GM21737 (cell line): ENCODE results near the gene RNF135.
"Not testable (repeated sequence)": the region's sequence is repeated elsewhere in the genome, so short reads cannot be mapped to it uniquely, and the experiment has no call there.

Experiments used
- ATAC-seq: cut with Tn5 transposase; IDR thresholded peaks from one replicate; pipeline ENCODE4 v1.9.1; 2021; ENCODE audit warnings: mild to moderate bottlenecking, moderate library complexity; ENCODE audit not compliant: unreplicated experiment

The RNF135 gene

DNA sequence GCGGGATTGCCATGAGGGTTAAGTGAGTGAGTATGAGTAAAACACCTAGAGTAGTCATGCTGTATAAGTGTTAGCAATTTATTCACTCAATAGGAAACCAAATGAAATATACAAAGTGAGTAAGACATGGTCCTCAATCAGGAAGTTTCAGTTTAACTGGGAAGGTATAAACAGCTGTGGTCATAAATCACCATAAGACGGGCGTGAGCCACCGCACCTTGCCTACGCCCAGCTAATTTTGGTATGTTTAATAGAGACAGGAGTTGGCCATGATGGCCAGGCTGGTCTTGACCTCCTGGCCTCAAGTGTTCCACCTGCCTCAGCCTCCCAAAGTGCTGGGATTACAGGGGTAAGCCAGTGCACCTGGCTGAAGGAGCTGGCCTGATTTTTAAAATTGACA lies 27.0 kb downstream of the RNF135 start:
- ATAC-seq: no peak

- no peak for ATAC-seq
These were observed 31.2 kb downstream of the RNF135 start for GRCh38 chr17:31002047-31002446.

GRCh38 chr17:31003225-31003866 lies 32.5 kb downstream of the RNF135 start:
- no peak for ATAC-seq

GRCh38 chr17:31004160-31004559 lies 33.3 kb downstream of the RNF135 start:
- ATAC-seq: no peak

DNA sequence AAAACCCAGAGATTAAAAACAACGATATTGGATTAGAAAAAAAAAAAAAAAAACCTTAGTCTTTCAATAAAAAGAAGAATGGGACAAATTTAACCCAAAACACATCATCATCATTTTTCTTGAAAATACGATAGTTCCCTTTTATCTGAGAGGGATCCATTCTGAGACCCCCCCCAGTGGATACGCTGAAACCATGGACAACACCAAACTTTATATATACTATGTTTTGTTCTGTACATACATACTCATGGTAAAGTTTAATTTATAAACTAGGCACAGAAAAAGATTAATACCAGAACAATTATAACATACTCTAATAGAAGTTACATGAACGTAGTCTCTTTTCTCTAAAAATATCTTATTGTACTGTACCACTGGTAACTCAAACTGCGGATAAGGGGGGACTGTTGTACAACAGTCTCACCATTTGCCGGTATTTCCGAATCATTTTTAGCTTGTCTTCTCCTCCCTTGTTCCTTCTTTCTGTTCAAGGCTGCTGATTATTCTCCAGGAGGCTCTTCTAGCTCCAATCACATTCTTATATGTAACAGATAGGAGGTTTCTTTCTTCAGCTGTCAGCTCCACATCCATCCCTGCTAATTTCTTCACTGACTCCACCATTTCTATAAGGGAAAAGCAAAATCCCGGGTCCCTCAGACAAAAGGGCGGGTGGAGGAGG lies 37.0 kb downstream of the RNF135 start:
- no peak for ATAC-seq

DNA sequence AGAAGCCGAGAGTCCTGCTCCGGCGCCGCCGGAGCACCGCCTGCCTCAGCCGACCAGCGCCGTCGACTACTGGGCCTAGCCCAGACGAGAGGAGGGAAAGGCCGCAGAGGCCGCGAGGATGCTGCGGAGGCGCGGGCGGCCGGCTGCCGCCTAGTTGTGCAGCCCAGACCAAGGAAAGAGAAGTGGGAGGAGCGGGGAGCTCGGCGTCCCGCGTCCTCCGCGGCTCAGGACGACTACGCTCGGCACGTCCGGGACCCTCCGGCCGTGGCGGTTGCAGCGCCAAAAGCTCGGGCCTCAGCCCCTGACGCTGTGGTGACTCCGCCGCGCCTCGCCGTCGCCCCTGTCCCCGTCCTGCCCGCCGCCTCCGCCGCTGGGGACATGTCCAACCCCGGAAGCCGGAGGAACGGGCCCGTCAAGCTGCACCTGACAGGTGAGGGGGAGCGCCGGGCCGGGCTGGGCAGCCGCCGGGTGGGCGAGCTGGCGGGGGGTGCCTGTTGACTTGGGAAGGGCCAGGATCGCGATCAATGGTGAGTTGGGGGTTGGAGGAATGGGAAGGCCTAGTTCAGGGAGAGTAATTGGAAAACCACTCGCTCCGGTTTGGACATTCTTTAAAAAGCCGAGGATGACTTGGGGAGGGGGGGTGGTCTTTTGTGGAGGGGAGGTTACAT lies 37.7 kb downstream of the RNF135 start:
- ATAC-seq: peak; percentile 55

DNA sequence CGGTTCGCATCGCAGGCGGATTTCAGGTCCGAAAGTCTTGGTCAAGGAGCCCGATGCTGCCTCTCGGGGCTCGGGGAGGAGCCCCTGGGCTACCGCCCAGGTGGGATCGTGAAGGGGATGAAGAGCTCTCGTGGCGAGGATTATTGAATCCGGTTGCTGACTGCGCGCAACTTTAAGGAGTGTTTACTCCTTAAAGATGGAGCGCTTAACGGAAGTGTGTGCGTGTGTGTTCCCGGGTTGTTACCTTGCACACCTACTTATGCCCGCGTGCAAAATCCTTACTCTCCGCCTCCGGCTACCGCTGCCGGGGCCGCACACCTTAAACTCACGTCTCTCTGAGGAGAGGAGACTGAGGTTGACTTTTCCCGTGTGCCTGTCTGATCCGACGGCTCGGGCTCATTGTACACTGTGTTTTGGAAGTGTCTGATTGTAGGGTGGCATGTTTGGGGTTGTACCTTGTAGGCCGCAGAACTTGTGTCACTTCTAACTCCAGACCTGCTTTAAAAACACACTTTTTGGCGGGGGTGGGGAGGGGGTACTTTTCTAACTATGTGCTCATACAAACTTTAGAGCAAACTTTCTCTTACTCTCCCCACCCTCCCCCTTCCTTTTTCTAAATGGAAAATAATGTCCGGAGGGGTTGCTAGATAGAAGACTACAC lies 38.3 kb downstream of the RNF135 start:
- ATAC-seq: not testable (repeated sequence)

DNA sequence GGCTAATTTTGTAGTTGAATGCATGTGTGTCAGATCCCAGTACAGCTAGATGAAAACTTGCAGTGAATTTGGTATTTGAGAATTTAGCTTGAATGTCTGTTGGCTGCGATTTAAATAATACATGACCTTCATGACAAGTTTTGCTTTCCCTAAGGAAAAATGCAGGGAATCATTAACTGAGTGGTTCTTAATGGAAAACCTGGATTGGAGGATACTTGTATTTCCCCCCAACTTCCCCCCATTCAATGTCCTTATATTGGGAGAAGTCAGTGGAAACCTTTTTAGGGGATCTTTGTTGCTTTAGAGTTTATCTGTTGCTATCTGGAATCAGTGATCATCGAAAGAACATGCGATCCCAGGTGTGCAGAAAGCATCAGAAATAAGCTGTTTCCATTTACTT lies 39.2 kb downstream of the RNF135 start:
- not testable (repeated sequence) for ATAC-seq

DNA sequence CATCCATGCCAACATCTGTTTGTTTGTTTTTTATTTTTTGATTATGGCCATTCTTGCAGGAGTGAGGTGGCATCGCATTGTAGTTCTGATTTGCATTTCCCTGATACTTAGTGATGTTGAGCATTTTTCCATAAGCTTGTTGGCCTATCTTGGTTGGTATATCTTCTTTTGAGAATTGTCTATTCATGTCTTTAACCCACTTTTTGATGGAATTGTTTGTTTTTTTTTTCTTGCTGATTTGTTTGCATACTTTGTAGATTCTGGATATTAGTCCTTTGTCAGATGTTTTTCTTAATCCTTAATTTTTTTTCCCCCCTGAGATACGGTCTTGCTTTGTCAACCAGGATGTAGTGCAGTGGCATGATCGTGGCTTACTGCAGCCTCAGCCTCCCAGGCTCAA lies 43.0 kb downstream of the RNF135 start:
- no peak for ATAC-seq

- ATAC-seq: no peak
These were observed 44.8 kb downstream of the RNF135 start for GRCh38 chr17:31015639-31016038.

GRCh38 chr17:31019004-31019403 lies 48.2 kb downstream of the RNF135 start:
- ATAC-seq: no peak

- ATAC-seq: not testable (repeated sequence)
These were observed 52.3 kb downstream of the RNF135 start for GRCh38 chr17:31023171-31023570.

DNA sequence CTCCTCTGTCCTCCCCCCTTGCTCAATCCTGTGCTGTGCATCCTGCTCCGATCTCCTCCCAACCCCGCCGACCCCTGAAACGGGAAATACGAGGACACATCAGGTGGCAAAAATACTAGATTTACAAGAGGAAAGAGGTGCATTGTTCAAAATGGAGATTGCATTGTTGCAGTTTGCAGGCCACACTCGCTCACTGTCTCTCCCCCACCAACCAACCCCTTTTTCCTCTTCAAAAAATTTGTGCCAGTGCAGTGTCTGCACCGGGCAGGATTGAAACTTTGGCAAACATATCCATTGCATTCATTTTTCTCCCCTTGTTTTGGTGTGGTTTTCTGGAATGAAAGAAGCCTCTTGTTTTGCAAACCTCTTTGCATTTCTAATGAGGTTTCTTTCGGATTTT lies 61.0 kb downstream of the RNF135 start:
- ATAC-seq: no peak

DNA sequence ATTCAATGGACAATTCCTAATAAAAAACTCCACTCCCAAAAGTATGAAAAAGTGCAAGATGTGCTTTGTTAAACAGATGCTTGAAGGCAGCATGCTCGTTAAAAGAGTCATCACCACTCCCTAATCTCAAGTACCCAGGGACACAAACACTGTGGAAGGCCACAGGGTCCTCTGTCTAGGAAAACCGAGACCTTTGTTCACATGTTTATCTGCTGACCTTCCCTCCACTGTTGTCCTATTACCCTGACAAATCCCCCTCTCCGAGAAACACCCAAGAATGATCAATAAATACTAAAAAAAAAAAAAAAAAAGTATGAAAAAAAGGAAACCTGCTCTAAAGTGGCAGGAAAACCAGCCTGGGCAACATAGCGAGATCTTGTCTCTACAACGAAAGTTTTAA lies 64.8 kb downstream of the RNF135 start:
- not testable (repeated sequence) for ATAC-seq

GRCh38 chr17:31040837-31041236 lies 70.0 kb downstream of the RNF135 start:
- not testable (repeated sequence) for ATAC-seq

- not testable (repeated sequence) for ATAC-seq
These were observed 71.5 kb downstream of the RNF135 start for GRCh38 chr17:31042378-31042777.

DNA sequence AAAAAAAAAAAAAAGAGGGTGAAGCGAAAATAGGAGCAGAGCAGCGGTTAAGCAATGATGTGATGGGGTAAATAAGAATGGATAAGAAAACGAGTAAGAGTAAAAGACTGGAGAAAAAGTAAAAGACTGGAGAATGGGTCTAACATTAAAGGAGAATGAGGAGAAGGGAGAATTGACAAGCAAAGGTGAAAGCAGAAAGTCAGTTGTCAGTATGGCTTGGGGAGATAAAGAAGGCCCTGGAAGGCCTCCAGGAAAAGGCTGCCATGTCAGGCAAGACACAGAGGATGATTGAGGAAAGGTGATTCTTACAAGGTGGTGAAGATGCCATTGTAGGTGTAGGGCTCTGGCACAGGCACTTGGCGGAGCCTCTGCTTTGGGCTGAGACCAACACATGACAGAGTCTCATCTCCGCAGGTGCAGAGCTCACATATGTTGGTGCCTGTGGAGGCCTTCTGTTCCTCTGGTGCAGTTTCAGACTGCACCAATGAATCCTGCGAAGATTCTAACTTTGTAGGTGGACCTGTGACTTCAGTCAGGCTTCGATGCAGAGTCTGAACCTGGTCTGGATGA lies 76.1 kb downstream of the RNF135 start:
- ATAC-seq: not testable (repeated sequence)

- ATAC-seq: no peak
These were observed 77.3 kb downstream of the RNF135 start for GRCh38 chr17:31048142-31048541.

DNA sequence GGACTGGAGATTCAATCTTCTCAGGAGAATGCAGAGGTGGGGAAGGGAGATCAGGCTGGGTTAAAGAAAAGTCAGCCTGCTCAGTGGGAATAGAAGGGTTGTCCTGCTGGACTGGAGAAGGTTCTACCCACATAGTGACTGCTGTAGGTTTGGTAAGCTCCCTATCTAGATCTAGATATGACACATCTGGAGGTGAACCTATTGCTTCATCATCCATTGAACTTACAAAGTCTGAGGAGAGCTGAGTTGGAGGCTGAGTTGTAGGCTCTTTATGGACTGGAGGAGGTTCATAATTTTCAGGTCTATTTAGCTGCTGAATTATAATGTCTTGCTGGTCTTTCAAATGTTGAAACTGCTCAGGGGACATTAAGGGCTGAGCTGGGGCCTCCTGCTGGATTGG lies 77.9 kb downstream of the RNF135 start:
- no peak for ATAC-seq
